Stimulated activated CD4-positive, alpha-beta T cell treated with anti-CD3 and anti-CD28 coated beads, Interleukin-4, amount 100 ng/mL, for 1 hour (primary cell): ENCODE data around the gene TANGO2.

Experiments used
- DNase-seq: peaks from one replicate; pipeline ENCODE4 v3.0.0-alpha.2; 2020

The TANGO2 gene

GRCh38 chr22:20052309-20053259 lies 31.7 kb downstream of the TANGO2 start:
- no peak for DNase-seq

GRCh38 chr22:20053407-20054033 lies 32.6 kb downstream of the TANGO2 start:
- DNase-seq, result no peak

GRCh38 chr22:20054034-20054427 lies 33.1 kb downstream of the TANGO2 start:
- DNase-seq, result no peak

GRCh38 chr22:20054485-20054884 lies 33.6 kb downstream of the TANGO2 start:
- no peak for DNase-seq

- DNase-seq, result no peak
These were observed 34.2 kb downstream of the TANGO2 start for GRCh38 chr22:20055144-20055543.

- no peak for DNase-seq
These were observed 34.7 kb downstream of the TANGO2 start for GRCh38 chr22:20055654-20056053.

GRCh38 chr22:20056161-20056560 lies 35.3 kb downstream of the TANGO2 start:
- no peak for DNase-seq

GRCh38 chr22:20056696-20057386 lies 35.9 kb downstream of the TANGO2 start:
- DNase-seq, result no peak

- no peak for DNase-seq
These were observed 36.8 kb downstream of the TANGO2 start for GRCh38 chr22:20057596-20058268.

- DNase-seq, result no peak
These were observed 38.3 kb downstream of the TANGO2 start for GRCh38 chr22:20058989-20059770.

GRCh38 chr22:20060700-20061480 lies 40.0 kb downstream of the TANGO2 start:
- peak; percentile 20 for DNase-seq

GRCh38 chr22:20061481-20061861 lies 40.6 kb downstream of the TANGO2 start:
- DNase-seq, result no peak

- DNase-seq, result no peak
These were observed 41.3 kb downstream of the TANGO2 start for GRCh38 chr22:20062043-20062765.

GRCh38 chr22:20062766-20063083 lies 41.8 kb downstream of the TANGO2 start:
- no peak for DNase-seq

GRCh38 chr22:20063271-20064139 lies 42.6 kb downstream of the TANGO2 start:
- no peak for DNase-seq

GRCh38 chr22:20064140-20064480 lies 43.2 kb downstream of the TANGO2 start:
- no peak for DNase-seq

- DNase-seq, result no peak
These were observed 43.8 kb downstream of the TANGO2 start for GRCh38 chr22:20064545-20065262.

- no peak for DNase-seq
These were observed 45.1 kb downstream of the TANGO2 start for GRCh38 chr22:20065896-20066616.
